ENCODE data around the gene SOD3. TPM values are rescaled to one million over a fixed set of nuclear protein-coding genes. Genes with fewer than 3 reads are reported as not detected.
A peak's percentile ranks its signal among the peaks of the same experiment; 100 is the strongest.

The SOD3 gene
- total RNA-seq, 1 donor from 2014 or later: 8.6 TPM

DNA sequence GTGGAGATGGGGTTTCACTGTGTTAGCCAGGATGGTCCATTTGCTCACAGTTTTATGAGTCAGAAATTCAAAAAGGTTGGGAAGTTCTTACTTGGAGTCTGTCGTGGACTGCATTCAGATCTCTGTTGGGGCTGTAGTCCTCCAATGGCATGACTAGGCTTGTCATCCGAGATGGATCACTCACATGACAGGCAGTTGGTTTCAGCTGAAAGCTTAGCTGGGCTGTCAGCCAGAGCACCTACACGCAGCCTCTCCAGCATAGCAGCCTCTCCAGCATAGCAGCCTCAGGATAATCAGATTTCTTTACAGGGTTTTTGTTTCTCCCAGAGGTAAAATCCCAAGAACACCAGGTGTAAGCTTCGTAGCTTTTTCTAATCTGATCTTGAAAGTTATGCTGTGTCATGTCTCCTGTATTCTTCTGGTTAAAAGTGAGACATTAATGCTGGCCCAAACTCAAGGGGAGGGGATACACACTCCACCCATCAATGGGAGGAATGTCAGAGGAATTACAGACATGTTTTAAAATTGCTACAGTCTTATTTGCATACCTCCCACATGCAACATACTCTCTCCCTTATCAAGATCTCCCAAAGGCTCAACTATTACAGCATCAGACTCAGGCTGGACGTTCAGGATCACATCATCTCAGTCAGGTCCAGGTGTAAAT, 31.6 kb upstream of the SOD3 start:
- H3K4me3 ChIP-seq (ENCODE audit: insufficient read depth, low read depth, low read length): peak overlapping the region; percentile 0
- H3K36me3 Mint-ChIP-seq (ENCODE audit: low read depth, unreplicated experiment): no peaks in the 10 kb centered on the region
- peak overlapping the region; percentile 55 for H3K27ac ChIP-seq (ENCODE audit: low read depth, low read length)
- H2AFZ ChIP-seq (ENCODE audit: low read depth, low read length): no peak overlapping the region
- H3K27me3 Mint-ChIP-seq (ENCODE audit: low read depth, unreplicated experiment): no peaks in the 10 kb centered on the region
- no peaks in the 10 kb centered on the region for H3K79me2 ChIP-seq (ENCODE audit: insufficient read depth, low read length)
- peak overlapping the region; percentile 81 for H3K27ac Mint-ChIP-seq (ENCODE audit: unreplicated experiment)
- H3K4me1 ChIP-seq (ENCODE audit: insufficient read depth, low read length): peaks cover 13% of the 10 kb centered on the region
- DNase-seq (ENCODE audit: low read depth) (peak; percentile 88), FAIRE-seq (peak; percentile 73)
- H3K4me3 Mint-ChIP-seq (ENCODE audit: unreplicated experiment): no peak overlapping the region
- peaks cover 18% of the 10 kb centered on the region for H3K4me1 Mint-ChIP-seq (ENCODE audit: low read depth, unreplicated experiment)
- no peaks in the 10 kb centered on the region for H3K36me3 ChIP-seq (ENCODE audit: insufficient read depth, low read length)
- peak overlapping the region; percentile 34 for H3K9ac ChIP-seq (ENCODE audit: low read length)
- no peaks in the 10 kb centered on the region for H3K27me3 ChIP-seq (ENCODE audit: insufficient read depth, low read length)
- H3K4me2 ChIP-seq (ENCODE audit: low read length): peak overlapping the region; percentile 48
- no peaks in the 10 kb centered on the region for H4K20me1 ChIP-seq (ENCODE audit: insufficient read depth, low read length)
- peaks cover 2% of the 10 kb centered on the region for H3K9me3 Mint-ChIP-seq (ENCODE audit: unreplicated experiment)
- no peak for TF ChIP-seq EZH2 (IDR thresholded peaks at IDR 0.05; ENCODE audit: insufficient read depth, low read length)
- TF ChIP-seq, protein P1, sequence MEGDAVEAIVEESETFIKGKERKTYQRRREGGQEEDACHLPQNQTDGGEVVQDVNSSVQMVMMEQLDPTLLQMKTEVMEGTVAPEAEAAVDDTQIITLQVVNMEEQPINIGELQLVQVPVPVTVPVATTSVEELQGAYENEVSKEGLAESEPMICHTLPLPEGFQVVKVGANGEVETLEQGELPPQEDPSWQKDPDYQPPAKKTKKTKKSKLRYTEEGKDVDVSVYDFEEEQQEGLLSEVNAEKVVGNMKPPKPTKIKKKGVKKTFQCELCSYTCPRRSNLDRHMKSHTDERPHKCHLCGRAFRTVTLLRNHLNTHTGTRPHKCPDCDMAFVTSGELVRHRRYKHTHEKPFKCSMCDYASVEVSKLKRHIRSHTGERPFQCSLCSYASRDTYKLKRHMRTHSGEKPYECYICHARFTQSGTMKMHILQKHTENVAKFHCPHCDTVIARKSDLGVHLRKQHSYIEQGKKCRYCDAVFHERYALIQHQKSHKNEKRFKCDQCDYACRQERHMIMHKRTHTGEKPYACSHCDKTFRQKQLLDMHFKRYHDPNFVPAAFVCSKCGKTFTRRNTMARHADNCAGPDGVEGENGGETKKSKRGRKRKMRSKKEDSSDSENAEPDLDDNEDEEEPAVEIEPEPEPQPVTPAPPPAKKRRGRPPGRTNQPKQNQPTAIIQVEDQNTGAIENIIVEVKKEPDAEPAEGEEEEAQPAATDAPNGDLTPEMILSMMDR (IDR thresholded peaks at IDR 0.05; ENCODE audit: insufficient read depth, low read depth, low read length): no peak
- H3K9me3 ChIP-seq (ENCODE audit: insufficient read depth, low read depth, low read length): no peaks in the 10 kb centered on the region

DNA sequence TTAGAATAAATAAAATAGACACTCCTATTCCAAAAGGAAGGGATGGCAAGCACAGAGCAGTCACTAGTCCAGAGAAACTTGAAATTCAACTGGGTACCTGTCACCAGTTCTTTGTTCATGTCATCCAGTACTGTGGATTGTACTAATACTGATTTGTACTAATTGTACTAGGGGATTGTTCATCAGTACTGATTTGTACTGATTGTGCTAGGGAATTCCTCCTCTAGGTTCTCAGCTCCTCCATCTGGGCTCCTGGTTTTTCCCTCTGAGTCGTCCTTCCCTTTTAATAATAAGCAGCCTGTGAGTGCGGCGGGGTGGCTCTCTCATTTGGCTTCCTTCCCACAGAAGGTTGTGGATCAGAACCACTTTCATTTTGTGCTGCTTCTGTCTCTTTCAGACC, 31.0 kb upstream of the SOD3 start:
- Histone ChIP-seq H3K36me3 (ENCODE audit: insufficient read depth, low read length) (no peaks in the 10 kb centered on the region), H3K79me2 (ENCODE audit: insufficient read depth, low read length) (no peaks in the 10 kb centered on the region), H3K4me1 (ENCODE audit: insufficient read depth, low read length) (peaks cover 19% of the 10 kb centered on the region), H3K9ac (ENCODE audit: low read length) (no peak overlapping the region), H4K20me1 (ENCODE audit: insufficient read depth, low read length) (no peaks in the 10 kb centered on the region), H3K27me3 (ENCODE audit: insufficient read depth, low read length) (no peaks in the 10 kb centered on the region), H3K4me3 (ENCODE audit: insufficient read depth, low read depth, low read length) (no peak overlapping the region), H3K4me2 (ENCODE audit: low read length) (peak overlapping the region; percentile 48), H3K9me3 (ENCODE audit: insufficient read depth, low read depth, low read length) (no peaks in the 10 kb centered on the region), H2AFZ (ENCODE audit: low read depth, low read length) (no peak overlapping the region), H3K27ac (ENCODE audit: low read depth, low read length) (no peak overlapping the region)
- Mint-ChIP-seq H3K27ac (ENCODE audit: unreplicated experiment) (peak overlapping the region; percentile 81), H3K9me3 (ENCODE audit: unreplicated experiment) (peaks cover 2% of the 10 kb centered on the region), H3K36me3 (ENCODE audit: low read depth, unreplicated experiment) (no peaks in the 10 kb centered on the region), H3K4me3 (ENCODE audit: unreplicated experiment) (no peak overlapping the region), H3K27me3 (ENCODE audit: low read depth, unreplicated experiment) (no peaks in the 10 kb centered on the region), H3K4me1 (ENCODE audit: low read depth, unreplicated experiment) (peaks cover 23% of the 10 kb centered on the region)
- DNase-seq (ENCODE audit: low read depth) (no peak), FAIRE-seq (no peak)
- TF ChIP-seq, protein P1 (IDR thresholded peaks at IDR 0.05; ENCODE audit: insufficient read depth, low read depth, low read length): no peak
- no peak for TF ChIP-seq EZH2 (IDR thresholded peaks at IDR 0.05; ENCODE audit: insufficient read depth, low read length)

DNA sequence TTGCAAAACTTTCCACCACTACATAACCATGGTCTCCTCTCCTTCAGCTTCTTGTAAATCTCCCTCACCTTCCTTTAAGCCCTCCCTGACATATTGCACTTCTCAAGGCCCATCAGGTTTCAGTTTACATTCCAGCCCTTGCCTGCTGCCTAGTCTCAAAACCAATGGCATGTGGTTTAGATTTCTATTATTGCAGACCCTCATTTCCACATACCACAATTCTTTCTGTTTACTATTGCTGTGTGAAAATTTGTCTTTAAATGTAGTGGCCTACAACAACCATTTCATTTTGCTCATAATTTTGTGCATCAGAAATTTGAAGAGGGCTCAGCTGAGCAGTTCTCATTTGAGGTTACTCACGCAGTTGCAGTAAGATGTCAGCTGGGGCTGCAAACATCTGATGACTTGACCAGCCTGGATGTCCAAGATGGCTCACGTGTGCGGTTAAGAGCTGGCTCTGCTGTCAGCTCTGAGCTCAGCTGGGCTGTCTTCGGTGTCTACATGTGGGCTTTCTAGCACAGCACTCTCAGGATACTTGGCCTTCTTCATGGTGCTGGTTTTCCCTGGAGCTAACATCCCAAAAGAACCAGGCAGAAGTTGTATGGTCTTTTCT, 29.9 kb upstream of the SOD3 start:
- Mint-ChIP-seq H3K36me3 (ENCODE audit: low read depth, unreplicated experiment) (no peaks in the 10 kb centered on the region), H3K4me1 (ENCODE audit: low read depth, unreplicated experiment) (peaks cover 34% of the 10 kb centered on the region), H3K27me3 (ENCODE audit: low read depth, unreplicated experiment) (no peaks in the 10 kb centered on the region), H3K4me3 (ENCODE audit: unreplicated experiment) (no peak overlapping the region), H3K27ac (ENCODE audit: unreplicated experiment) (peak overlapping the region; percentile 88), H3K9me3 (ENCODE audit: unreplicated experiment) (no peaks in the 10 kb centered on the region)
- FAIRE-seq: no peak
- Histone ChIP-seq H3K4me3 (ENCODE audit: insufficient read depth, low read depth, low read length) (no peak overlapping the region), H3K27me3 (ENCODE audit: insufficient read depth, low read length) (no peaks in the 10 kb centered on the region), H2AFZ (ENCODE audit: low read depth, low read length) (no peak overlapping the region), H3K9me3 (ENCODE audit: insufficient read depth, low read depth, low read length) (no peaks in the 10 kb centered on the region), H3K36me3 (ENCODE audit: insufficient read depth, low read length) (no peaks in the 10 kb centered on the region), H3K4me2 (ENCODE audit: low read length) (no peak overlapping the region), H3K9ac (ENCODE audit: low read length) (no peak overlapping the region), H3K27ac (ENCODE audit: low read depth, low read length) (no peak overlapping the region), H3K79me2 (ENCODE audit: insufficient read depth, low read length) (no peaks in the 10 kb centered on the region), H3K4me1 (ENCODE audit: insufficient read depth, low read length) (peaks cover 30% of the 10 kb centered on the region), H4K20me1 (ENCODE audit: insufficient read depth, low read length) (no peaks in the 10 kb centered on the region)
- no peak for DNase-seq (ENCODE audit: low read depth)
- TF ChIP-seq, protein P1 (IDR thresholded peaks at IDR 0.05; ENCODE audit: insufficient read depth, low read depth, low read length): no peak
- no peak for TF ChIP-seq EZH2 (IDR thresholded peaks at IDR 0.05; ENCODE audit: insufficient read depth, low read length)

Data from astrocyte (in vitro differentiated cells and primary cell).